Measurements from ENCODE around the gene DAP3. TPM values are rescaled to one million over a fixed set of nuclear protein-coding genes. Genes with fewer than 3 reads are reported as not detected.
"Not testable (repeated sequence)": the region's sequence is repeated elsewhere in the genome, so short reads cannot be mapped to it uniquely, and the experiment has no call there.

Gene DAP3
- total RNA-seq, 2 experiments from 2014 or later = 119 to 123 TPM

- H3K27me3 Mint-ChIP-seq, DNase-seq, H3K4me3 Mint-ChIP-seq, CTCF ChIA-PET, POLR2A ChIA-PET, H3K9me3 Mint-ChIP-seq: not testable (repeated sequence)
- H3K4me1 Mint-ChIP-seq = peaks cover 27% of the 10 kb centered on the region
- peaks cover 37% of the 10 kb centered on the region for H3K36me3 Mint-ChIP-seq (ENCODE audit: low read depth)
- peak overlapping the region; percentile 37 for H3K27ac Mint-ChIP-seq
Observed at GRCh38 chr1:155712636-155713035, 23.7 kb downstream of the DAP3 start.

- Mint-ChIP-seq H3K36me3 (ENCODE audit: low read depth) (peaks cover 41% of the 10 kb centered on the region), H3K27ac (peak overlapping the region; percentile 37), H3K4me3 (no peak overlapping the region), H3K4me1 (peaks cover 25% of the 10 kb centered on the region), H3K27me3 (no peaks in the 10 kb centered on the region), H3K9me3 (no peaks in the 10 kb centered on the region)
- POLR2A ChIA-PET = no interaction called here
- CTCF ChIA-PET = no interaction called here
- DNase-seq = no peak
Observed at GRCh38 chr1:155713075-155713474, 24.2 kb downstream of the DAP3 start.

GRCh38 chr1:155715056-155715455 is 26.2 kb downstream of the DAP3 start:
- H3K9me3 Mint-ChIP-seq, H3K27me3 Mint-ChIP-seq, H3K27ac Mint-ChIP-seq, DNase-seq, POLR2A ChIA-PET, H3K4me3 Mint-ChIP-seq: not testable (repeated sequence)
- Mint-ChIP-seq H3K4me1 (peaks cover 22% of the 10 kb centered on the region), H3K36me3 (ENCODE audit: low read depth) (peaks cover 38% of the 10 kb centered on the region)
- CTCF ChIA-PET = interaction anchor here (1.1 kb wide), 1 partner anchor 14 kb away, joined by 8 read pairs; no protein-coding TSS in a partner anchor

- Mint-ChIP-seq H3K4me3 (no peak overlapping the region), H3K36me3 (ENCODE audit: low read depth) (peaks cover 34% of the 10 kb centered on the region), H3K4me1 (peaks cover 22% of the 10 kb centered on the region), H3K27ac (no peak overlapping the region), H3K9me3 (no peaks in the 10 kb centered on the region), H3K27me3 (no peaks in the 10 kb centered on the region)
- POLR2A ChIA-PET = no interaction called here
- no peak for DNase-seq
- CTCF ChIA-PET = interaction anchor here (1.1 kb wide), 1 partner anchor 14 kb away, joined by 8 read pairs; no protein-coding TSS in a partner anchor
Observed at GRCh38 chr1:155715777-155716176, 26.9 kb downstream of the DAP3 start.

- CTCF ChIA-PET = no interaction called here
- H3K27me3 Mint-ChIP-seq = no peaks in the 10 kb centered on the region
- H3K27ac Mint-ChIP-seq = peak overlapping the region; percentile 47
- H3K4me3 Mint-ChIP-seq = no peak overlapping the region
- no peak for DNase-seq
- H3K36me3 Mint-ChIP-seq (ENCODE audit: low read depth) = peaks cover 35% of the 10 kb centered on the region
- no peaks in the 10 kb centered on the region for H3K9me3 Mint-ChIP-seq
- peaks cover 22% of the 10 kb centered on the region for H3K4me1 Mint-ChIP-seq
- POLR2A ChIA-PET = interaction anchor here (0.9 kb wide), 1 partner anchor 27 kb away, joined by 3 read pairs; no protein-coding TSS in a partner anchor
Observed at GRCh38 chr1:155717041-155717440, 28.1 kb downstream of the DAP3 start.

GRCh38 chr1:155718524-155719115 is 29.7 kb downstream of the DAP3 start:
- Mint-ChIP-seq H3K4me1 (peaks cover 19% of the 10 kb centered on the region), H3K36me3 (ENCODE audit: low read depth) (peaks cover 28% of the 10 kb centered on the region)
- CTCF ChIA-PET, POLR2A ChIA-PET, H3K9me3 Mint-ChIP-seq, H3K27me3 Mint-ChIP-seq, H3K4me3 Mint-ChIP-seq, DNase-seq, H3K27ac Mint-ChIP-seq: not testable (repeated sequence)

- POLR2A ChIA-PET = no interaction called here
- H3K4me1 Mint-ChIP-seq = peaks cover 19% of the 10 kb centered on the region
- H3K27me3 Mint-ChIP-seq = no peaks in the 10 kb centered on the region
- H3K36me3 Mint-ChIP-seq (ENCODE audit: low read depth) = peaks cover 25% of the 10 kb centered on the region
- DNase-seq = no peak
- H3K9me3 Mint-ChIP-seq = no peaks in the 10 kb centered on the region
- no peak overlapping the region for H3K27ac Mint-ChIP-seq
- CTCF ChIA-PET = no interaction called here
- H3K4me3 Mint-ChIP-seq = no peak overlapping the region
Observed at GRCh38 chr1:155719703-155720102, 30.8 kb downstream of the DAP3 start.

- CTCF ChIA-PET = interaction anchor here (1.2 kb wide), 1 partner anchor 9 kb away, joined by 3 read pairs; no protein-coding TSS in a partner anchor
- Mint-ChIP-seq H3K27ac (no peak overlapping the region), H3K36me3 (ENCODE audit: low read depth) (peaks cover 28% of the 10 kb centered on the region), H3K27me3 (no peaks in the 10 kb centered on the region), H3K4me1 (no peaks in the 10 kb centered on the region), H3K4me3 (no peak overlapping the region), H3K9me3 (no peaks in the 10 kb centered on the region)
- DNase-seq = no peak
- POLR2A ChIA-PET = interaction anchor here (1.0 kb wide), 1 partner anchor 16 kb away, joined by 3 read pairs; no protein-coding TSS in a partner anchor
Observed at GRCh38 chr1:155725142-155725541, 36.3 kb downstream of the DAP3 start.

GRCh38 chr1:155729031-155729898 is 40.4 kb downstream of the DAP3 start:
- POLR2A ChIA-PET = interaction anchor here (0.6 kb wide), 1 partner anchor 50 kb away, joined by 3 read pairs; no protein-coding TSS in a partner anchor
- CTCF ChIA-PET = interaction anchor here (0.7 to 2.5 kb wide), 8 partner anchors 12 to 164 kb away, joined by 3 to 8 read pairs (median 3); no protein-coding TSS in a partner anchor
- peak; percentile 38 for DNase-seq
- H3K27me3 Mint-ChIP-seq = no peaks in the 10 kb centered on the region
- H3K4me3 Mint-ChIP-seq = no peak overlapping the region
- no peaks in the 10 kb centered on the region for H3K4me1 Mint-ChIP-seq
- H3K36me3 Mint-ChIP-seq (ENCODE audit: low read depth) = peaks cover 45% of the 10 kb centered on the region
- H3K9me3 Mint-ChIP-seq = no peaks in the 10 kb centered on the region
- no peak overlapping the region for H3K27ac Mint-ChIP-seq

- H3K27me3 Mint-ChIP-seq = no peaks in the 10 kb centered on the region
- H3K4me1 Mint-ChIP-seq = peaks cover 2% of the 10 kb centered on the region
- H3K9me3 Mint-ChIP-seq = no peaks in the 10 kb centered on the region
- ChIA-PET POLR2A (no interaction called here), CTCF (interaction anchor here (0.8 kb wide), 1 partner anchor 12 kb away, joined by 4 read pairs; no protein-coding TSS in a partner anchor)
- peaks cover 17% of the 10 kb centered on the region for H3K36me3 Mint-ChIP-seq (ENCODE audit: low read depth)
- no peak overlapping the region for H3K27ac Mint-ChIP-seq
- no peak overlapping the region for H3K4me3 Mint-ChIP-seq
- DNase-seq = no peak
Observed at GRCh38 chr1:155740995-155741394, 52.1 kb downstream of the DAP3 start.

GRCh38 chr1:155741908-155742307 is 53.0 kb downstream of the DAP3 start:
- no peaks in the 10 kb centered on the region for H3K27me3 Mint-ChIP-seq
- POLR2A ChIA-PET = no interaction called here
- H3K4me3 Mint-ChIP-seq = no peak overlapping the region
- CTCF ChIA-PET = no interaction called here
- peaks cover 9% of the 10 kb centered on the region for H3K36me3 Mint-ChIP-seq (ENCODE audit: low read depth)
- H3K27ac Mint-ChIP-seq = no peak overlapping the region
- no peak for DNase-seq
- H3K9me3 Mint-ChIP-seq = no peaks in the 10 kb centered on the region
- H3K4me1 Mint-ChIP-seq = peaks cover 2% of the 10 kb centered on the region

- POLR2A ChIA-PET = interaction anchor here (0.6 to 1.4 kb wide), 7 partner anchors 10 to 538 kb away, joined by 3 to 8 read pairs (median 3); partner anchors contain the start of genes SMG5 and SYT11
- H3K4me1 Mint-ChIP-seq = peaks cover 13% of the 10 kb centered on the region
- no peak for DNase-seq
- no peaks in the 10 kb centered on the region for H3K9me3 Mint-ChIP-seq
- H3K27ac Mint-ChIP-seq = peak overlapping the region; percentile 84
- no peaks in the 10 kb centered on the region for H3K27me3 Mint-ChIP-seq
- CTCF ChIA-PET = interaction anchor here (0.6 to 1.1 kb wide), 3 partner anchors 16 to 494 kb away, joined by 4 to 5 read pairs (median 4); no protein-coding TSS in a partner anchor
- peaks cover 13% of the 10 kb centered on the region for H3K36me3 Mint-ChIP-seq (ENCODE audit: low read depth)
- peak overlapping the region; percentile 85 for H3K4me3 Mint-ChIP-seq
Observed at GRCh38 chr1:155744711-155745283, 55.9 kb downstream of the DAP3 start.

All from activated CD4-positive, alpha-beta memory T cell treated with anti-CD3 and anti-CD28 coated beads, Interleukin-2, amount 10 ng/mL, durations not matched to agents 7 days and 5 days (primary cell).